CD4-positive, alpha-beta T cell treated with Interferon gamma for 1 hour (primary cell): Measurements from ENCODE around the gene APOA1.

Experiments
- DNase-seq: peaks from one replicate; pipeline ENCODE4 v3.0.0-alpha.2; 2020

APOA1 gene

GRCh38 chr11:116833491-116833815, 4.0 kb downstream of the APOA1 start:
- DNase-seq, result no peak

- no peak for DNase-seq
These were observed 4.8 kb downstream of the APOA1 start for GRCh38 chr11:116832350-116833290.

GRCh38 chr11:116831790-116832349, 5.6 kb downstream of the APOA1 start:
- no peak for DNase-seq

GRCh38 chr11:116830184-116830912, 7.1 kb downstream of the APOA1 start:
- no peak for DNase-seq

- no peak for DNase-seq
These were observed 7.8 kb downstream of the APOA1 start, which contains the start of gene APOC3 for GRCh38 chr11:116829525-116830183. Gene APOC3 (plus strand): TSS chr11:116829907. CDS start chr11:116830583, 676 bp downstream.

- no peak for DNase-seq
These were observed 8.5 kb downstream of the APOA1 start for GRCh38 chr11:116828632-116829524.

GRCh38 chr11:116827461-116827860, 10.0 kb downstream of the APOA1 start:
- DNase-seq, result no peak

GRCh38 chr11:116826751-116827431, 10.5 kb downstream of the APOA1 start:
- DNase-seq, result no peak

- DNase-seq, result no peak
These were observed 11.3 kb downstream of the APOA1 start for GRCh38 chr11:116825854-116826750.

GRCh38 chr11:116825434-116825833, 12.0 kb downstream of the APOA1 start:
- no peak for DNase-seq

- no peak for DNase-seq
These were observed 14.2 kb downstream of the APOA1 start, which contains the start of gene APOA4 for GRCh38 chr11:116823031-116823843. Gene APOA4 (minus strand): TSS chr11:116823304. CDS start chr11:116823191, 113 bp downstream.

GRCh38 chr11:116822575-116822974, 14.8 kb downstream of the APOA1 start:
- no peak for DNase-seq

- DNase-seq, result no peak
These were observed 16.1 kb downstream of the APOA1 start for GRCh38 chr11:116821050-116821918.

- DNase-seq, result no peak
These were observed 18.4 kb downstream of the APOA1 start for GRCh38 chr11:116819049-116819448.

GRCh38 chr11:116814502-116814901, 22.9 kb downstream of the APOA1 start:
- DNase-seq, result no peak

- no peak for DNase-seq
These were observed 23.5 kb downstream of the APOA1 start for GRCh38 chr11:116813781-116814471.

- no peak for DNase-seq
These were observed 24.3 kb downstream of the APOA1 start for GRCh38 chr11:116813170-116813569.

- no peak for DNase-seq
These were observed 25.3 kb downstream of the APOA1 start for GRCh38 chr11:116812109-116812508.
